Ovary (tissue), 9 donors: ENCODE data around the gene TMEM109. TPM values are rescaled to one million over a fixed set of nuclear protein-coding genes. Genes with fewer than 3 reads are reported as not detected.

Source experiments
- DNase-seq, 5 donors: peaks; one replicate each; pipeline ENCODE4 v3.0.0-alpha.2; 2019 to 2020
- H3K27ac ChIP-seq, 2 donors: fragments of 200-600 bp; one replicate each; pipeline versions ENCODE4 v1.5.1 to v1.8.0; 2019 to 2022
- H3K27me3 ChIP-seq: fragments of 200-600 bp; one replicate; pipeline ENCODE4 v1.8.0; 2022
- H3K36me3 ChIP-seq: fragments of 200-600 bp; sonication (generic); one replicate; pipeline ENCODE4 v1.5.1; 2019
- H3K4me1 ChIP-seq: one replicate; pipeline ENCODE4 v1.8.1; 2013; ENCODE audit warnings: mild to moderate bottlenecking, moderate library complexity; ENCODE audit not compliant: insufficient read depth
- H3K4me3 ChIP-seq: fragments of 200-600 bp; sonication (generic); one replicate; pipeline ENCODE4 v1.5.1; 2017
- H3K9me3 ChIP-seq, 2 donors: fragments of 200-600 bp in 1 of 2; sonication (generic) in 1 of 2; one replicate each; pipeline versions ENCODE4 v1.5.1 to v1.8.1; 2013 to 2019; ENCODE audit warnings: mild to moderate bottlenecking in 1 of 2, moderate library complexity in 1 of 2
- EP300 ChIP-seq: sonication (generic); formaldehyde crosslinking; IDR thresholded peaks from one replicate; pipeline ENCODE4 v1.6.1; 2017; ENCODE audit warnings: antibody characterized with exemption
- POLR2A ChIP-seq: fragments of 450-650 bp; IDR thresholded peaks from one replicate; pipeline ENCODE4 v1.6.1; 2017; ENCODE audit warnings: antibody characterized with exemption, mild to moderate bottlenecking, moderate library complexity
- WGBS, 3 donors: extraction: QIAGEN DNeasy Blood & Tissue Kit in 1 of 3; methylation state at CpG; one replicate each; pipeline versions ENCODE4 v1.1.5 to v1.1.7; 2013 to 2017; 5-methylcytosine and 5-hydroxymethylcytosine counted together
- intact Hi-C, 4 donors: fragments of 100-400 bp; cut with DNase I; formaldehyde crosslinking; loops; one replicate each; pipeline versions ENCODE4 v1.11.0 to v1.15.1; 2022 to 2023
- polyA plus RNA-seq, 2 donors: library from polyadenylated mRNA; stranded (reverse); fragments of 200-250 nt in 1 of 2; fragments of 350-450 nt in 1 of 2; fragmentation: Illumina TruSeq in 1 of 2; extraction: RNeasy Lipid Tissue Mini Kit (QIAGEN cat#74804) in 1 of 2; gene quantifications; one replicate each; pipeline ENCODE4 v1.2.3, GENCODE V29; 2013 to 2014
- total RNA-seq, 7 donors: library from RNA; depleted of rRNA in 2 of 7; stranded (reverse); fragments of >200 nt in 2 of 7; fragmentation: NEBNext Ultra II Directional in 3 of 7; extraction: Animal tissue kit (Norgen Biotek cat#: 25700) in 3 of 7; gene quantifications; one replicate each; pipeline versions ENCODE4 v1.1.0 to v1.2.4, GENCODE V29; 2016 to 2023
- TF ChIP-seq, protein P1 (sequence below), 3 donors: fragments of 450-650 bp in 2 of 3; fragments of 200-600 bp in 1 of 3; IDR thresholded peaks; one replicate each; pipeline versions ENCODE4 v1.5.1 to v1.8.0; 2016 to 2022; ENCODE audit warnings: antibody characterized with exemption in 3 of 3, mild to moderate bottlenecking in 1 of 3
- donor health status: DM: no; HTN: no; CAD: no; lungs with moderate emphysema.
- donor health status: DM: no; HTN: no; CAD: no.
- donor health status: Bipolar disorder and iron deficiency.
- donor health status: DM: yes; HTN: yes; CAD: no.
- donor health status: DM: no; HTN: no; CAD: no.
- donor health status: DM: yes; HTN: yes; CAD: no.

TMEM109 gene
- total and polyA plus RNA-seq, 9 donors, result 88.7 to 145 (median 121) TPM

DNA sequence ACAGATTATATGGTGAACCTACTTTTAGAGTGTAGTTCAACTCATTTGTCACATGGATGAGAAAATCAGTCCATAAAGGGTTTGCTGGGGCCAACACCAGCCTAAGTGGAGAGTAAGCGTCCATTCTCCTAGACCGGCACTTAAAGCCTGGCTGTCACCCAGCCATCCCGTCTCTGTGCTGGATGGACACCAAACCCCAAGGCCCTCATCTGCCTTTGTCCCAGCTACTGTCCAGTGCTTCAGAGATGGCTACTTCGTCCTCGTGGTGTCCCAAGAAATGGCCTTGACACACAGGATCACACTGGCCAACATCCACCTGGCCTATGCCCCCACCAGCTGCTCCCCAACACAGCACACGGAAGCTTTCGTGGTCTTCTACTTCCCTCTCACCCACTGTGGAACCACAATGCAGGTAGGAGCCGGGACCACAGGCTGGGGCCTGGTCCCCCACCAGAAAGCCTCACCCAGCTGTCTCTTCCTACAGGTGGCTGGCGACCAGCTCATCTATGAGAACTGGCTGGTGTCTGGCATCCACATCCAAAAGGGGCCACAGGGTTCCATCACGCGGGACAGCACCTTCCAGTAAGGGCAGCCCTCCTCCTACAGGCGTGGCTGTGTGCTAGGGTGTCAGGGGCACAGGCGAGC, 43.1 kb upstream of the TMEM109 start:
- Histone ChIP-seq H3K36me3 (no peaks in the 10 kb centered on the region), H3K4me3 (no peak overlapping the region), H3K27me3 (no peaks in the 10 kb centered on the region), H3K27ac (no peak overlapping the region), H3K4me1 (peaks cover 2% of the 10 kb centered on the region), H3K9me3 (no peaks in the 10 kb centered on the region)
- TF ChIP-seq POLR2A (no peak), EP300 (no peak)
- DNase-seq, result no peak
- intact Hi-C loops, result no loop called here
- WGBS, 3 donors, result 68 to 75% (median 74%) methylated on average over 13 of the region's 13 CpGs

DNA sequence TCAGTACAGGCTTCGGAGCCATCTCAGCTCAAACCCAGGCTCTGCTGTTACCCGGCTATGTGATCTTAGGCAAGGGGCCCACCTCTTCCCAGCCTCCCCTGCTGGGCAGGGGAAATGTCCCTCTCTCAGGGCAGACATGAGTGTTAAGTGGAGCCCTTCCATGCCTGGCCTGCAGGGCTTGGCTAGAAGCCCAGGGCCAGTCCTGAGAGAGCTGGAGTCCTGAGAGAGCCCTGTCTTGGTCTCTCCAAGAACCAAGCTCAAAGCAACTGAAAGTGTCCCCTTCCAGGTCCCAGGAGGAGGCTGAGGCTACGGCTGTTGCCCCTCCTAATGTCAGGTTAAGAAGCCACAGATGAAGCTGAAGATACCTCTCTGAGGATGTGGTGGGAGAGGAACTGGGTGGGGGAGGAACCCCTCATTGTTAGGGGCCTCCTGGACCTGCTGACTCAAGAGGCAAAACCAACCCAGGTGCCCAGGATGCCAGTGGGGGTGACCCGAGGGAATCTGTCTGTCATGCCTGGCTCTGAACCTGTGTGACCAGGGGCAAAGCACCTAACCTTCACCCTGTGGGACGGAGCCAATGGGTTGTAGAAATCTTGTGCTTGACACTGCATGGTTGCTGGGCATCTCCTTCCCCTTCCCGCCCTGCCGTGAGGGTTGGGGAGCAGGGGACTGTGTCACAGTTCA, 42.4 kb upstream of the TMEM109 start:
- DNase-seq, result no peak
- Histone ChIP-seq H3K9me3 (no peaks in the 10 kb centered on the region), H3K36me3 (no peaks in the 10 kb centered on the region), H3K4me3 (no peak overlapping the region), H3K27me3 (no peaks in the 10 kb centered on the region), H3K27ac (no peak overlapping the region), H3K4me1 (peaks cover 2% of the 10 kb centered on the region)
- intact Hi-C loops, result no loop called here
- WGBS, 3 donors, result 79 to 92% (median 81%) methylated on average over 7 of the region's 7 CpGs
- TF ChIP-seq POLR2A (no peak), EP300 (no peak)
- TF ChIP-seq, protein P1, sequence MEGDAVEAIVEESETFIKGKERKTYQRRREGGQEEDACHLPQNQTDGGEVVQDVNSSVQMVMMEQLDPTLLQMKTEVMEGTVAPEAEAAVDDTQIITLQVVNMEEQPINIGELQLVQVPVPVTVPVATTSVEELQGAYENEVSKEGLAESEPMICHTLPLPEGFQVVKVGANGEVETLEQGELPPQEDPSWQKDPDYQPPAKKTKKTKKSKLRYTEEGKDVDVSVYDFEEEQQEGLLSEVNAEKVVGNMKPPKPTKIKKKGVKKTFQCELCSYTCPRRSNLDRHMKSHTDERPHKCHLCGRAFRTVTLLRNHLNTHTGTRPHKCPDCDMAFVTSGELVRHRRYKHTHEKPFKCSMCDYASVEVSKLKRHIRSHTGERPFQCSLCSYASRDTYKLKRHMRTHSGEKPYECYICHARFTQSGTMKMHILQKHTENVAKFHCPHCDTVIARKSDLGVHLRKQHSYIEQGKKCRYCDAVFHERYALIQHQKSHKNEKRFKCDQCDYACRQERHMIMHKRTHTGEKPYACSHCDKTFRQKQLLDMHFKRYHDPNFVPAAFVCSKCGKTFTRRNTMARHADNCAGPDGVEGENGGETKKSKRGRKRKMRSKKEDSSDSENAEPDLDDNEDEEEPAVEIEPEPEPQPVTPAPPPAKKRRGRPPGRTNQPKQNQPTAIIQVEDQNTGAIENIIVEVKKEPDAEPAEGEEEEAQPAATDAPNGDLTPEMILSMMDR (IDR thresholded peaks at IDR 0.05), result no peak

DNA sequence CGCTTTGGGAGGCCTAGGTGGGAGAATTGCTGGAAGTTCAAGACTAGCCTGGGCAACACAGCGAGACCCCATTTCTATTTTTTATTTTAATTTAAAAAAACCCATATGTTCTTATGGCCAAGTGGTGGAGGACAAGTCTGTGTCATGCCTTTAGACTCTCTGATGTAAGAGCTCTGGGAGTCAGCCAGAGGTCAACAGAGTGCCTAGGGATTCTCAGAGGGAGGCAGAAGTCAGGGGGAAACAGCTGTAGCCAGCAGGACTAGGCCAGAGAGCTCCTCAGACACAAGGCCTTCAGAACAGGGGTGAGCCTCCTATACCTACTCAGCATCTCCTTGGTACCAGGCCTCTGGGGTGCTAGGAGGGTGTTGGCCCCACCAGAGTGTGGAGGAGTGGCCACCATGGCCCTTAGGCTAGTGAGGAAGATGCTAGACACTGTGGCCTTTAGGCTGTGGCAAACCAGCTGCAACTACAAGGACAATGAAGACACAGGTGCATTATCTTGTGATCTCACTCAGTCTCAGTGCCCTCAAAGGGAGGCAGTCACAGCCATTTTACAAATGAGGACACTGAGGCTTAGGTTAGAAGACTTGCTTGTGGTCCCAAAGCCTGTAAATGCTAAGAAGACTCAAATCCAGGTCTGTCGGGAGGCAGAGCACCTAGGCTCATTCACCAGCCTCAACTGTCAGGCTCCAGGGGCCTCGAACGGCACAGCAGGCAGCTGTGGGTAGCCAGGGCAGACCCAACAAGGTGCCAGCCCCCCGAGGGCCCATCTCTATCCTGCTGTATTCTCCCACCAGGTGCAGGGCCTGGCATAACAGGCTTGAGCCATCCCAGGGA, 41.6 kb upstream of the TMEM109 start:
- Histone ChIP-seq H3K27ac (no peak overlapping the region), H3K36me3 (no peaks in the 10 kb centered on the region), H3K4me3 (no peak overlapping the region), H3K9me3 (no peaks in the 10 kb centered on the region), H3K27me3 (no peaks in the 10 kb centered on the region), H3K4me1 (peaks cover 2% of the 10 kb centered on the region)
- WGBS, 3 donors, result 88 to 93% (median 89%) methylated on average over 6 of the region's 6 CpGs
- TF ChIP-seq POLR2A, result no peak
- TF ChIP-seq, protein P1 (IDR thresholded peaks at IDR 0.05), result no peak
- TF ChIP-seq EP300, result no peak
- peak in 3 of 5 donors; percentile 51 to 69 (median 68) for DNase-seq
- intact Hi-C loops, result no loop called here

DNA sequence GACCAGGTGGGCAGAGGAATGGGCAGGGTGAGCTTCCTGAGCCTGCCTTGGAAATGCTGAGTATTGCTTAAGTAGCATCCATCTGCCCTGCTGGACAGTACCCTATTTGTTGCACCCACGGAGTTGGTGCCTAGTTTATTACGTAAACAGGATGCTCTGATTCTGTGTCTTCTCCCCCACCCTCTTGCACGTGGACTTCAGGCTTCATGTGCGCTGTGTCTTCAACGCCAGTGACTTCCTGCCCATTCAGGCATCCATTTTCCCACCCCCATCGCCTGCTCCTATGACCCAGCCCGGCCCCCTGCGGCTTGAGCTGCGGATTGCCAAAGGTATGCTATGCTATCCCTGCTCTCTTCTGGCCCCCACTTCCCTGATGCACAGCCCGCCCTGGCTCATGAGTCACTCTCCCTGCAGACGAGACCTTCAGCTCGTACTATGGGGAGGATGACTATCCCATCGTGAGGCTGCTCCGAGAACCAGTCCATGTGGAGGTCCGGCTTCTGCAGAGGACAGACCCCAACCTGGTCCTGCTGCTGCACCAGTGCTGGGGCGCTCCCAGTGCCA, 40.9 kb upstream of the TMEM109 start:
- H3K4me1 ChIP-seq, result peaks cover 3% of the 10 kb centered on the region
- TF ChIP-seq POLR2A (no peak), EP300 (no peak)
- TF ChIP-seq, protein P1 (IDR thresholded peaks at IDR 0.05), result no peak
- 60 to 71% (median 65%) methylated on average over 16 of the region's 16 CpGs for WGBS, 3 donors
- H3K27ac ChIP-seq, result no peak overlapping the region
- no peaks in the 10 kb centered on the region for H3K27me3 ChIP-seq
- no peak for DNase-seq
- no peaks in the 10 kb centered on the region for H3K9me3 ChIP-seq
- intact Hi-C loops, result no loop called here
- H3K4me3 ChIP-seq, result no peak overlapping the region
- H3K36me3 ChIP-seq, result no peaks in the 10 kb centered on the region
